ENCODE data around the gene MAP3K20. TPM values are rescaled to one million over a fixed set of nuclear protein-coding genes. Genes with fewer than 3 reads are reported as not detected.

The MAP3K20 gene
- total RNA-seq, 4 donors from 2014 or later, result 24.7 to 40.2 (median 33.8) TPM

- no peaks in the 10 kb centered on the region for H3K9me3 ChIP-seq
- intact Hi-C loops (cut with DNase I; ENCODE audit: low total_unique reads), result no loop called here
- no peak overlapping the region for H3K27ac ChIP-seq
- 72 to 80% methylated on average over 2 of the region's 2 CpGs for WGBS, 2 donors (ENCODE audit: low coverage in 1 of 2)
- H3K4me1 ChIP-seq, result peaks cover 0 to 11% (median 0%) of the 10 kb centered on the region in 4 donors
- in situ Hi-C loops (cut with MboI; ENCODE audit: low pct_ligation_motif_present in 1 of 4, low pct_unique_long_range_greater_than_20kb in 1 of 4, low sequenced_read_pairs in 3 of 4), result no loop called here
- no peak overlapping the region for H3K4me3 ChIP-seq
- no peaks in the 10 kb centered on the region for H3K36me3 ChIP-seq
- H3K27me3 ChIP-seq, result no peaks in the 10 kb centered on the region
- TF ChIP-seq EP300 (IDR thresholded peaks at IDR 0.05; ENCODE audit: low read depth) (no peak), POLR2AphosphoS5 (IDR thresholded peaks at IDR 0.05) (no peak), CTCF (IDR thresholded peaks at IDR 0.05) (no peak), POLR2A (IDR thresholded peaks at IDR 0.05) (no peak)
- no peak for DNase-seq
Measured at GRCh38 chr2:173290046-173290445, 214.4 kb downstream of the MAP3K20 start.

DNA sequence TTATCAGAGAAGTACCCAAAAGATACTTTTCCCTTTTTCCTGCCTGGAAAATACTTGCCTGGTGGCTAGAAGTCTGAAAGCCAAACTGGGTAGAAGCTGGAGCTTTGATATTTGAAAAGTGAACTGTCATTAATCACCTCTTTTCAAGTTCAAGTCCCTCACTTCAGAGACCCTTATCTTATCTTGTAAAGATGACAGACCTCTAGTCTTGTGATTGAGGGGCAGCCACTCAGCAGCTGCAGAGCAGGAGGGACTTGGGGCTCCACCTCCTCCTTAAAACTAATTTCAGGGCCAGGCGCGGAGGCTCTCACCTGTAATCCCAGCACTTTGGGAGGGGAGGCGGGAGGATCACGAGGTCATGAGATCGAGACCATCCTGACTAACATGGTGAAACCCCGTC is 214.9 kb downstream of the MAP3K20 start:
- WGBS, 2 donors (ENCODE audit: low coverage in 1 of 2), result 100% methylated on average over 6 of the region's 6 CpGs; no CpG with 5 or more reads in 1 of the 2 donors
- H3K4me3 ChIP-seq, result no peak overlapping the region
- H3K27ac ChIP-seq, result no peak overlapping the region
- no peak for TF ChIP-seq POLR2A (IDR thresholded peaks at IDR 0.05)
- no peak for TF ChIP-seq EP300 (IDR thresholded peaks at IDR 0.05; ENCODE audit: low read depth)
- no peak for TF ChIP-seq POLR2AphosphoS5 (IDR thresholded peaks at IDR 0.05)
- TF ChIP-seq CTCF (IDR thresholded peaks at IDR 0.05), result no peak
- in situ Hi-C loops (cut with MboI; ENCODE audit: low pct_ligation_motif_present in 1 of 4, low pct_unique_long_range_greater_than_20kb in 1 of 4, low sequenced_read_pairs in 3 of 4), result no loop called here
- intact Hi-C loops (cut with DNase I; ENCODE audit: low total_unique reads), result no loop called here
- no peaks in the 10 kb centered on the region for H3K9me3 ChIP-seq
- no peaks in the 10 kb centered on the region for H3K36me3 ChIP-seq
- H3K4me1 ChIP-seq, result peaks cover 0 to 11% (median 0%) of the 10 kb centered on the region in 4 donors
- DNase-seq, result no peak
- no peaks in the 10 kb centered on the region for H3K27me3 ChIP-seq

GRCh38 chr2:173291412-173291811 is 215.8 kb downstream of the MAP3K20 start:
- Histone ChIP-seq H3K9me3 (no peaks in the 10 kb centered on the region), H3K27ac (no peak overlapping the region), H3K27me3 (no peaks in the 10 kb centered on the region), H3K36me3 (no peaks in the 10 kb centered on the region), H3K4me1 (peaks cover 0 to 11% (median 0%) of the 10 kb centered on the region in 4 donors), H3K4me3 (no peak overlapping the region)
- TF ChIP-seq CTCF (IDR thresholded peaks at IDR 0.05), result no peak
- TF ChIP-seq POLR2AphosphoS5 (IDR thresholded peaks at IDR 0.05), result no peak
- TF ChIP-seq EP300 (IDR thresholded peaks at IDR 0.05; ENCODE audit: low read depth), result no peak
- no peak for TF ChIP-seq POLR2A (IDR thresholded peaks at IDR 0.05)
- DNase-seq, result no peak
- intact Hi-C loops (cut with DNase I; ENCODE audit: low total_unique reads), result no loop called here
- WGBS, 2 donors (ENCODE audit: low coverage in 1 of 2), result 79 to 97% methylated on average over 3 of the region's 4 CpGs
- in situ Hi-C loops (cut with MboI; ENCODE audit: low pct_ligation_motif_present in 1 of 4, low pct_unique_long_range_greater_than_20kb in 1 of 4, low sequenced_read_pairs in 3 of 4), result no loop called here

DNA sequence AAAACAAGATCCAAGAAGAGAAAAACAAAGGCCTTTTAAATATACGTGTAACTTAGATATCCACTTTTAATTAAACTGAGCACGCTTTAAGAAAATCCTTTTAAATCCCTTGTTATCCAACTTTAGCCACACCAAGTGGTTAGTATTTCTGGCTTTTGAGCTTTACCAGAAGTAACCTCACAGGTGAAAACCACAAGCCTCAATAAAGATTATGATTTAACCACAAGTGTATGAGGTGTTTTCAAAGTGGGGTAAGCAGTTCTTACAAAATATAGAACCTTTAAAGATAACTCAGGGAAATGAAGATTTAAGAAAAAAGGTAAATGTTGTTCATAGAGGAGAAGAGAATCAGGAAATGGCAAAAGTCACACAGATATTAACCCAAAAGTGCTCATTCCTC is 220.6 kb downstream of the MAP3K20 start:
- no peak for TF ChIP-seq EP300 (IDR thresholded peaks at IDR 0.05; ENCODE audit: low read depth)
- no peak for TF ChIP-seq POLR2AphosphoS5 (IDR thresholded peaks at IDR 0.05)
- TF ChIP-seq POLR2A (IDR thresholded peaks at IDR 0.05), result no peak
- TF ChIP-seq CTCF (IDR thresholded peaks at IDR 0.05), result no peak

More for the DNA sequence above, 220.6 kb downstream of the MAP3K20 start:
- intact Hi-C loops (cut with DNase I; ENCODE audit: low total_unique reads) (no loop called here), in situ Hi-C loops (cut with MboI; ENCODE audit: low pct_ligation_motif_present in 1 of 4, low pct_unique_long_range_greater_than_20kb in 1 of 4, low sequenced_read_pairs in 3 of 4) (no loop called here)
- Histone ChIP-seq H3K9me3 (peaks cover 22 to 36% of the 10 kb centered on the region in 2 donors), H3K36me3 (no peaks in the 10 kb centered on the region), H3K4me1 (no peaks in the 10 kb centered on the region), H3K27me3 (no peaks in the 10 kb centered on the region), H3K4me3 (no peak overlapping the region), H3K27ac (no peak overlapping the region)
- no peak for DNase-seq
- whole genome bisulfite sequencing, 2 donors (ENCODE audit: low coverage in 1 of 2), result 79 to 100% methylated on average over 2 of the region's 2 CpGs

Data from transverse colon (tissue), 4 donors.